KMS-11 (cell line): ENCODE measurements around the gene FUS.
"Not testable (repeated sequence)": the region's sequence is repeated elsewhere in the genome, so short reads cannot be mapped to it uniquely, and the experiment has no call there.

Experiments used
- H2AFZ ChIP-seq: fragments of 200-600 bp; sonication (generic); 2 replicates; pipeline ENCODE4 v1.6.1; 2016; ENCODE audit warnings: antibody characterized with exemption, mixed run types, low read depth
- H3K27ac ChIP-seq: fragments of 200-600 bp; sonication (generic); 2 replicates; pipeline ENCODE4 v1.6.1; 2016; ENCODE audit warnings: mild to moderate bottlenecking, mixed run types
- H3K27me3 ChIP-seq: fragments of 200-600 bp; sonication (generic); 2 replicates; pipeline ENCODE4 v1.6.1; 2017; ENCODE audit warnings: mild to moderate bottlenecking, low read depth, mixed run types, moderate library complexity; ENCODE audit not compliant: insufficient read depth
- H3K36me3 ChIP-seq: fragments of 200-600 bp; sonication (generic); 2 replicates; pipeline ENCODE4 v1.6.1; 2017; ENCODE audit warnings: mild to moderate bottlenecking, mixed run types; ENCODE audit not compliant: insufficient read depth
- H3K4me1 ChIP-seq: fragments of 200-600 bp; sonication (generic); 2 replicates; pipeline ENCODE4 v1.6.1; 2016; ENCODE audit warnings: mild to moderate bottlenecking, low read depth, mixed run types; ENCODE audit not compliant: poor library complexity, severe bottlenecking
- H3K4me2 ChIP-seq: fragments of 200-600 bp; sonication (generic); 2 replicates; pipeline ENCODE4 v1.7.0; 2016; ENCODE audit warnings: mild to moderate bottlenecking, mixed run types
- H3K4me3 ChIP-seq: fragments of 200-600 bp; sonication (generic); IDR thresholded peaks from 2 replicates; pipeline ENCODE4 v1.6.1; 2017; ENCODE audit warnings: low read depth, low read length, mixed read lengths; ENCODE audit not compliant: insufficient read depth
- H3K79me2 ChIP-seq: fragments of 200-600 bp; sonication (generic); 2 replicates; pipeline ENCODE4 v1.6.1; 2016; ENCODE audit warnings: low read depth, mixed run types; ENCODE audit not compliant: insufficient read depth
- H3K9ac ChIP-seq: fragments of 200-600 bp; sonication (generic); 2 replicates; pipeline ENCODE4 v1.6.1; 2016; ENCODE audit warnings: mild to moderate bottlenecking, mixed run types
- H4K20me1 ChIP-seq: fragments of 200-600 bp; sonication (generic); 2 replicates; pipeline ENCODE4 v1.6.1; 2016; ENCODE audit warnings: mild to moderate bottlenecking, mixed run types; ENCODE audit not compliant: insufficient read depth
- CTCF ChIP-seq: fragments of 200-600 bp; sonication (generic); conservative IDR thresholded peaks from 2 replicates; pipeline ENCODE4 v1.6.1; 2017; ENCODE audit warnings: low read depth, mild to moderate bottlenecking, antibody characterized with exemption, low read length, moderate library complexity, mixed read lengths

The FUS gene

GRCh38 chr16:31194898-31195297 is 15.0 kb downstream of the FUS start:
- H3K27ac ChIP-seq, result no peak overlapping the region
- no peaks in the 10 kb centered on the region for H3K27me3 ChIP-seq
- H2AFZ ChIP-seq, result no peak overlapping the region
- peaks cover 10% of the 10 kb centered on the region for H3K4me1 ChIP-seq
- H3K9ac ChIP-seq, result no peak overlapping the region
- no peak for TF ChIP-seq CTCF
- H3K4me3 ChIP-seq, result no peak overlapping the region
- H3K36me3 ChIP-seq, result peaks cover 14% of the 10 kb centered on the region; the same call in 1 of the 2 replicates
- H3K79me2 ChIP-seq, result 0 out of 2 replicates have a peak, but pooled peaks cover 7% of the 10 kb centered on the region
- no peak overlapping the region for H3K4me2 ChIP-seq
- no peaks in the 10 kb centered on the region; the same call in 1 of the 2 replicates for H4K20me1 ChIP-seq

DNA sequence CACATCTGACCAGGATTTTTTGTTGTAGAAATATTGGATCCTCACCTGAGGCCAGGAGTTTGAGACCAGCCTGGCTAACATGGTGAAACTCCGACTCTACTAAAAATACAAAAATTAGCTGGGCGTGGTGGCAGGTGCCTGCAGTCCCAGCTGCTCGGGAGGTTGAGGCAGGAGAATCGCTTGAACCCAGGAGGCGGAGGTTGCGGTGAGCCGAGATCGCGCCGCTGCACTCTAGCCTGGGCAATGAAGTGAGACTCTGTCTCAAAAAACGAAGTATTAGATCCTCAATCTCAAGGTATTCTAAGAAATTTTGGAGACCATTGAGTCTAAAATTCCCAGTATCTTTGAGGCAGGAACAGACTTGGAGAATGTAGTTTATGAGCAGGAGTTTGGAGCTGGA is 15.9 kb downstream of the FUS start:
- H3K36me3 ChIP-seq, result peaks cover 10% of the 10 kb centered on the region; the same call in 1 of the 2 replicates
- H3K4me2 ChIP-seq, H2AFZ ChIP-seq, H3K4me3 ChIP-seq, H3K79me2 ChIP-seq, H3K27ac ChIP-seq, H4K20me1 ChIP-seq, H3K9ac ChIP-seq, H3K27me3 ChIP-seq: not testable (repeated sequence)
- H3K4me1 ChIP-seq, result peaks cover 20% of the 10 kb centered on the region

DNA sequence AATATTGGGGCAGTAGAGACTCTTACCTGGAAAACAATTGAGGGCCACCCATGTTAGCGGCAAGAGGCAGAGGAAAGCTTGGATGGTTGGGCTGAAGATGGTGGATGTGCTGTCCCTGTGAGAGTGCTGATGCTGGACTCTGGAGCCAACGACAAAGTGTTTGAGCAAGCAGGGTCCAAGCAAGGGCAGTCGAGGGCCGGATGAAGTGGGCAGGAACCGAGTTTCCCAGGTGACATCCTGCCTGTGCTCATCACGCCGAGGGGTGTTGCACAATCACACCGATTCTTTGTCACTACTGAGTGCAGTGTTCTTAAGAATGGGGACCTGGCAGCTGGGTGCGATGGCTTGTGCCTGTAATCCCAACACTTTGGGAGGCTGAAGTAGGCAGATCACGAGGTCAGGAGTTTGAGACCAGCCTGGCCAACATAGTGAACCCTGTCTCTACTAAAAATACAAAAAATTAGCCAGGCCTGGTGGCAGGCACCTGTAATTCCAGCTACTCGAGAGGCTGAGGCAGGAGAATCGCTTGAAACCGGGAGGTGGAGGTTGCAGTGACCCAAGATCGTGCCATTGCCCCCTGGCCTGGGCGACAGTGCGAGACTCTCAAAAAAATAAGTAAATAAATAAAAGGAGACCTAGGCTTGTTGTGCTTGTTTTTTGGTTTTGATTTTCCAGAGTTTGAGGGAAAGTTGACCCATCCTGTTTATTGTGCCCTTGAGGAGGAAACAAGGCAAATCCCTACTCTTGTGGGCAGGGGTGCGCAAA is 16.6 kb downstream of the FUS start:
- Histone ChIP-seq H3K4me1 (peaks cover 27% of the 10 kb centered on the region), H2AFZ (no peak overlapping the region), H4K20me1 (no peaks in the 10 kb centered on the region; the same call in 1 of the 2 replicates), H3K27me3 (no peaks in the 10 kb centered on the region), H3K36me3 (peaks cover 10% of the 10 kb centered on the region; the same call in 1 of the 2 replicates), H3K4me2 (no peak overlapping the region), H3K9ac (no peak overlapping the region), H3K79me2 (no peaks in the 10 kb centered on the region), H3K27ac (no peak overlapping the region), H3K4me3 (no peak overlapping the region)
- no peak for TF ChIP-seq CTCF

GRCh38 chr16:31198207-31198882 is 18.4 kb downstream of the FUS start:
- peaks cover 7% of the 10 kb centered on the region; the same call in 1 of the 2 replicates for H3K36me3 ChIP-seq
- H3K9ac ChIP-seq, result no peak overlapping the region
- peaks cover 34% of the 10 kb centered on the region for H3K4me1 ChIP-seq
- no peaks in the 10 kb centered on the region; the same call in 1 of the 2 replicates for H4K20me1 ChIP-seq
- H3K4me3 ChIP-seq, result no peak overlapping the region
- no peaks in the 10 kb centered on the region for H3K79me2 ChIP-seq
- no peak overlapping the region for H3K4me2 ChIP-seq
- H3K27ac ChIP-seq, result no peak overlapping the region; the same call in 1 of the 2 replicates
- H3K27me3 ChIP-seq, result no peaks in the 10 kb centered on the region
- no peak overlapping the region for H2AFZ ChIP-seq
- no peak for TF ChIP-seq CTCF
